Stimulated activated CD4-positive, alpha-beta T cell treated with anti-CD3 and anti-CD28 coated beads, Interleukin-4, amount 100 ng/mL, for 48 hours (primary cell): ENCODE results near the gene EFHC2.
"Not testable (repeated sequence)": the region's sequence is repeated elsewhere in the genome, so short reads cannot be mapped to it uniquely, and the experiment has no call there.

ENCODE experiments used
- DNase-seq, 2 donors: peaks; one replicate each; pipeline ENCODE4 v3.0.0-alpha.2; 2020; ENCODE audit warnings: low read depth in 2 of 2

EFHC2 gene

GRCh38 chrX:44234116-44234515, 109.4 kb downstream of the EFHC2 start:
- no peak for DNase-seq

- DNase-seq, result no peak
Measured at GRCh38 chrX:44232081-44232480, 111.4 kb downstream of the EFHC2 start.

GRCh38 chrX:44228621-44229020, 114.9 kb downstream of the EFHC2 start:
- DNase-seq, result no peak

- DNase-seq, result no peak
Measured at GRCh38 chrX:44227991-44228390, 115.5 kb downstream of the EFHC2 start.

GRCh38 chrX:44225667-44226066, 117.8 kb downstream of the EFHC2 start:
- no peak for DNase-seq

GRCh38 chrX:44224760-44225159, 118.7 kb downstream of the EFHC2 start:
- no peak for DNase-seq

- no peak for DNase-seq
Measured at GRCh38 chrX:44223150-44223549, 120.3 kb downstream of the EFHC2 start.

- DNase-seq, result no peak
Measured at GRCh38 chrX:44218465-44218864, 125.0 kb downstream of the EFHC2 start.

- DNase-seq, result no peak
Measured at GRCh38 chrX:44216171-44216570, 127.3 kb downstream of the EFHC2 start.

- no peak for DNase-seq
Measured at GRCh38 chrX:44203791-44204190, 139.7 kb downstream of the EFHC2 start.

GRCh38 chrX:44202596-44202995, 140.9 kb downstream of the EFHC2 start:
- DNase-seq, result no peak

GRCh38 chrX:44189116-44189515, 154.4 kb downstream of the EFHC2 start:
- DNase-seq, result no peak

- DNase-seq, result not testable (repeated sequence)
Measured at GRCh38 chrX:44187915-44188314, 155.6 kb downstream of the EFHC2 start.

- no peak for DNase-seq
Measured at GRCh38 chrX:44183329-44183728, 160.1 kb downstream of the EFHC2 start.

- DNase-seq, result no peak
Measured at GRCh38 chrX:44178274-44179053, 165.0 kb downstream of the EFHC2 start.

- DNase-seq, result no peak
Measured at GRCh38 chrX:44175455-44175854, 168.0 kb downstream of the EFHC2 start.

- DNase-seq, result no peak
Measured at GRCh38 chrX:44174061-44174460, 169.4 kb downstream of the EFHC2 start.

- no peak for DNase-seq
Measured at GRCh38 chrX:44173219-44173618, 170.3 kb downstream of the EFHC2 start.

GRCh38 chrX:44167116-44167515, 176.4 kb downstream of the EFHC2 start:
- no peak for DNase-seq

- no peak for DNase-seq
Measured at GRCh38 chrX:44162964-44163475, 180.5 kb downstream of the EFHC2 start.

GRCh38 chrX:44157858-44158257, 185.6 kb downstream of the EFHC2 start:
- DNase-seq, result no peak

GRCh38 chrX:44157283-44157682, 186.2 kb downstream of the EFHC2 start:
- DNase-seq, result no peak

- DNase-seq, result no peak
Measured at GRCh38 chrX:44156726-44157125, 186.7 kb downstream of the EFHC2 start.

GRCh38 chrX:44155126-44155525, 188.3 kb downstream of the EFHC2 start:
- DNase-seq, result no peak
